Measurements from ENCODE around the gene CALN1. TPM values are rescaled to one million over a fixed set of nuclear protein-coding genes. Genes with fewer than 3 reads are reported as not detected.

The CALN1 gene
- total RNA-seq, 1 experiment from 2014 or later, result 0.05 TPM

DNA sequence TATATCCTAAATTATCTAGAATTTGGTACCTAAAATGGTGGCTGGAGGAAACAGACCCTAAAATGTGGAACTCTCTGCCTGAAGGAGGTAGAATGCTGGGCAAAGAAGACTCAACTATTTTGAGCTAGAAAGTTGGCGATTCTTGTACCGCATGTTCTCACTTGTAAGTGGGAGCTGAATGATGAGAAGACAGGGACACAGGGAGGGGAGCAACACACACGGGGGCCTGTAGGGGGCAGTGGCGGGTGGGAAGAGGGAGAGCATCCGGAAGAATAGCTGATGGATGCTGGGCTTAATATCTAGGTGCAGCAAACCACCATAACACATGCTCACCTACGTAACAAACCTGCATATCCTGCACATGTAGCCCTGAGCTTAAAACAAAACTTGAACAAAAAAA is 250.6 kb downstream of the CALN1 start:
- CTCF ChIA-PET, result interaction anchor here (0.6 kb wide), 1 partner anchor 432 kb away, joined by 4 read pairs; no protein-coding TSS in a partner anchor
- ATAC-seq, result no peak
- in situ Hi-C loops (cut with HindIII; ENCODE audit: low pct_unique_long_range_greater_than_20kb, low sequenced_read_pairs), result no loop called here

DNA sequence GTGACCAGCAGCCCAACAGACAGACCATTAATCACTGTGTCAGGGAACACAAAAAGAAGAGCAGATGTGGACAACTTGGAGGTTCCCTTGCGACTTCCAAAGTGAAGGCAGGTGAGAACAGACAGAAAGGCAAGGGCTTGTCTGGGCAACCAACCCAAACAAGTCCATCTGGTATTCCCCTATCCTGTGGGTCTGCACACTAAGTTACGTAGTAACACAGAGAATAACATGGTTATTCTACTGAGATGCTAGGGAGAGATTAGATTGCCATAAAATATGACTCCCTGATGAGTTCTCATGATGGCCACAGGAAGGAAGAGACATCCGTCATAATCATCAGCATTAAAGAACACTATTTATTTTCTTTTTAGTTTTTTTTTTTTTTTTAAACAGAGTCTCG is 252.2 kb downstream of the CALN1 start:
- H3K4me3 ChIP-seq (ENCODE audit: low read depth in 2 of 2, low read length in 2 of 2), result no peak overlapping the region
- no peaks in the 10 kb centered on the region for H3K36me3 ChIP-seq (ENCODE audit: control insufficient read depth, insufficient read depth, low read length)
- ATAC-seq (no peak), DNase-seq (ENCODE audit: low read depth, low spot score) (no peak)
- no TSS peak for BruUV-seq (replicated peaks)
- in situ Hi-C loops (cut with HindIII; ENCODE audit: low pct_unique_long_range_greater_than_20kb, low sequenced_read_pairs), result no loop called here
- intact Hi-C loops (cut with micrococcal nuclease; ENCODE audit: unreplicated experiment), result no loop called here
- H3K4me1 ChIP-seq (ENCODE audit: control insufficient read depth, insufficient read depth, low read length), result no peaks in the 10 kb centered on the region
- no peak overlapping the region for H3K27ac ChIP-seq (ENCODE audit: low read length)
- H3K27me3 ChIP-seq (ENCODE audit: control insufficient read depth, insufficient read depth, low read length), result no peaks in the 10 kb centered on the region
- ChIA-PET POLR2A (no interaction called here), CTCF (no interaction called here)
- no peaks in the 10 kb centered on the region for H3K9me3 ChIP-seq (ENCODE audit: control insufficient read depth, insufficient read depth, low read depth, low read length)
- no peak for TF ChIP-seq SIN3A (IDR thresholded peaks at IDR 0.05; ENCODE audit: borderline replicate concordance, insufficient read depth, low read depth, low read length)

More for the DNA sequence above, 250.6 kb downstream of the CALN1 start:
- intact Hi-C loops (cut with micrococcal nuclease; ENCODE audit: unreplicated experiment), result no loop called here
- H3K9me3 ChIP-seq (ENCODE audit: control insufficient read depth, insufficient read depth, low read depth, low read length), result no peaks in the 10 kb centered on the region
- BruUV-seq (replicated peaks), result no TSS peak
- POLR2A ChIA-PET, result no interaction called here
- no peak overlapping the region for H3K4me3 ChIP-seq (ENCODE audit: low read depth in 2 of 2, low read length in 2 of 2)
- no peak overlapping the region for H3K27ac ChIP-seq (ENCODE audit: low read length)
- H3K36me3 ChIP-seq (ENCODE audit: control insufficient read depth, insufficient read depth, low read length), result no peaks in the 10 kb centered on the region
- H3K4me1 ChIP-seq (ENCODE audit: control insufficient read depth, insufficient read depth, low read length), result no peaks in the 10 kb centered on the region
- no peak for DNase-seq (ENCODE audit: low read depth, low spot score)
- H3K27me3 ChIP-seq (ENCODE audit: control insufficient read depth, insufficient read depth, low read length), result no peaks in the 10 kb centered on the region
- no peak for TF ChIP-seq POLR2AphosphoS5 (IDR thresholded peaks at IDR 0.05; ENCODE audit: low read depth, low read length)
- TF ChIP-seq CTCF (IDR thresholded peaks at IDR 0.05), result peak; percentile 17

DNA sequence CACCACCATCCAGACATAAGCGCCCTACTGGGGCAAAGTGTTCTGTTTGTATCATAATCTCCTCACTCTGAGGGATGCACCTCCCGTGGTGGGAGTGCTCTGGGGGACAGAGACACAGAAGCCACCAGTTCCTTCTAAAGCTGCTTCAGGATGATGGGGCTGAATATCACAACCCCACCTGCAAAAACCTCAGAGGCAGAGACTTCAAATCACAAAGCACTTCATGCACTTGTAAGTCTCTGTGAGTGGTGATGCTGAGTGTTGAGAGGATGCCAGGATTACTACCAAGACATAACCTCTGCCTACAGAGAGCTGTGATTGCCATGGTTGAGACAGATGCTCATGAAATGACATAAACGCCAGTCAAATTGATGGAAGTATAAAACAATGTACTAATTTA is 255.5 kb downstream of the CALN1 start:
- DNase-seq (ENCODE audit: low read depth, low spot score) (no peak), ATAC-seq (no peak)
- no TSS peak for BruUV-seq (replicated peaks)
- Histone ChIP-seq H3K36me3 (ENCODE audit: control insufficient read depth, insufficient read depth, low read length) (no peaks in the 10 kb centered on the region), H3K4me3 (ENCODE audit: low read depth in 2 of 2, low read length in 2 of 2) (no peak overlapping the region), H3K9me3 (ENCODE audit: control insufficient read depth, insufficient read depth, low read depth, low read length) (no peaks in the 10 kb centered on the region), H3K4me1 (ENCODE audit: control insufficient read depth, insufficient read depth, low read length) (no peaks in the 10 kb centered on the region), H3K27ac (ENCODE audit: low read length) (no peak overlapping the region), H3K27me3 (ENCODE audit: control insufficient read depth, insufficient read depth, low read length) (no peaks in the 10 kb centered on the region)
- in situ Hi-C loops (cut with HindIII; ENCODE audit: low pct_unique_long_range_greater_than_20kb, low sequenced_read_pairs), result no loop called here
- POLR2A ChIA-PET, result no interaction called here
- CTCF ChIA-PET, result no interaction called here
- intact Hi-C loops (cut with micrococcal nuclease; ENCODE audit: unreplicated experiment), result no loop called here
- TF ChIP-seq CTCF (IDR thresholded peaks at IDR 0.05) (no peak), REST (IDR thresholded peaks at IDR 0.05; ENCODE audit: insufficient read depth in 1 of 2, low read depth in 2 of 2, low read length in 1 of 2) (no peak), SIN3A (IDR thresholded peaks at IDR 0.05; ENCODE audit: borderline replicate concordance, insufficient read depth, low read depth, low read length) (no peak), TCF7L2 (IDR thresholded peaks at IDR 0.05; ENCODE audit: low read depth, low read length) (no peak), POLR2AphosphoS5 (IDR thresholded peaks at IDR 0.05; ENCODE audit: low read depth, low read length) (no peak)

Data from Panc1 (cell line).